CD4-positive, alpha-beta T cell treated with Interleukin-17A for 4 hours (primary cell): ENCODE data around the gene ACVR1B.
"Not testable (repeated sequence)": the region's sequence is repeated elsewhere in the genome, so short reads cannot be mapped to it uniquely, and the experiment has no call there.

Source experiments
- DNase-seq: peaks from one replicate; pipeline ENCODE4 v3.0.0-alpha.2; 2020; ENCODE audit warnings: mixed read lengths

Gene ACVR1B

GRCh38 chr12:51971679-51972421 is 20.4 kb downstream of the ACVR1B start:
- no peak for DNase-seq

DNA sequence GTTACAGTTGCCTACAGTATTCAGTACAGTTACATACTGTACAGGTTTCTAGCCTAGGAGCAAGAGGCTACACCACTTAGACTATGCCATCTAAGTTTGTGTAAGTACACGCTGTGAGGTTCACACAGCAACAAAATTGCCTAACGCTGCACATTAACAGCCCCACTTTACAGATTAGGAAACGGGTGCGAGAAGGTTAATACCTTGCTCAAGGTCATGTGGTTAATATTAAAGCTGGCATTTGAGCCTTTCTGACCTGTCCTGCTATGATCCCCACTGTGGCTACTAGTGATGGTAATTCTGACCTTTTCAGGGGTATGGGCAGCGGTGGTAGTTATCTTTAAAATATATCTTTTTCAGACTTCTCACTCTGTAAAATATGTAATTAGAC is 20.9 kb downstream of the ACVR1B start:
- no peak for DNase-seq

- DNase-seq: peak; percentile 66
These were observed 21.4 kb downstream of the ACVR1B start for GRCh38 chr12:51972849-51973273.

GRCh38 chr12:51973560-51973959 is 22.1 kb downstream of the ACVR1B start:
- no peak for DNase-seq

DNA sequence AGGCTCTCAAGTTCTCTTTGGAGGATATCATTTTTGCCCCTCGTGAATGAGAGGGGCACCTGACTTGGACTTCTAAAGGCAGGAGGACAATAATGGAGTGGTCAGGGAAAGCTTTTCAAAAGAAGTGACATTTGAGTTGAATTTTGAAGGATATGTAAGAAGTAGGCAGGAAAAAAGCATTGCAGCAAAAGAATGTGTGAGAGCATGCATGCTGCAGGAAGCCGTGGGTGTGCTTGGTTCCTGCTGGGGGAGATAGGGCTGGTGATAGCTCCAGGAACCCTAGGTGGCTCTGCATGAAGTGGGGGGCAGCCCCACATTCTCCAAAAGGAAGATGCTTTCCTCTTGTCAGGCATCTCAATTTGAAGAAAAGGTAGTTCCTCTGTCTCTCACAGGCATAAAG is 23.1 kb downstream of the ACVR1B start:
- peak; percentile 42 for DNase-seq

- no peak for DNase-seq
These were observed 23.7 kb downstream of the ACVR1B start for GRCh38 chr12:51975196-51975595.

DNA sequence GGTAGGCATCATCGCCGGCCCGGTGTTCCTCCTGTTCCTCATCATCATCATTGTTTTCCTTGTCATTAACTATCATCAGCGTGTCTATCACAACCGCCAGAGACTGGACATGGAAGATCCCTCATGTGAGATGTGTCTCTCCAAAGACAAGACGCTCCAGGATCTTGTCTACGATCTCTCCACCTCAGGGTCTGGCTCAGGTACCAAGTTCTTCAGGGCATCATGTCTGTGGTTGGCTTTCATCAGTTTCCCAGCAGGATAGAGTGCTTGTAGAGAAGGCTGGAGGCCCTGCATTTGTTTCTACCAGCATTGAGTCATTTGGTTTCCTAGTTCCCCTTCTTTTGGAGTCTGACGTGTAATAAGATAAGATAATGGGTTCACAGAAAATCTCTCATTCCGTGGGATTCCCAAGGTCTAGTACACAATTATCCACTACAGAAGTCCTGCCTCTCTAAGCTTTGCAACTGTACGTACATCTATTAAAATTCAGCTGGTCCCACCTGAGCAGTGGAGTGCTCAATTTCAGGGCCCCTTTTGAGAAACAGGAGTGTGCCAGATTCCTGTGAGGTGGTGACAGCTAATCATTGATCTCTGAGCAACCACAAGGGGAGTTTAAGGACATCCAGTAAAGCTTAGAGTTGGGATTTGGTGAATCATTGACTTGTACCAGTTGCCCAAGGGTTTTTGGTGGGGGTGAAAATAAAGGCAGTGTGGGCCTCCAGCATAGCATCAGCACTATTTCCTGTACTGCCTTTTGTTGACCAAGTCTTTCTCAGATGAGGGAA is 25.1 kb downstream of the ACVR1B start:
- no peak for DNase-seq

- DNase-seq: no peak
These were observed 25.8 kb downstream of the ACVR1B start for GRCh38 chr12:51977320-51977753.

DNA sequence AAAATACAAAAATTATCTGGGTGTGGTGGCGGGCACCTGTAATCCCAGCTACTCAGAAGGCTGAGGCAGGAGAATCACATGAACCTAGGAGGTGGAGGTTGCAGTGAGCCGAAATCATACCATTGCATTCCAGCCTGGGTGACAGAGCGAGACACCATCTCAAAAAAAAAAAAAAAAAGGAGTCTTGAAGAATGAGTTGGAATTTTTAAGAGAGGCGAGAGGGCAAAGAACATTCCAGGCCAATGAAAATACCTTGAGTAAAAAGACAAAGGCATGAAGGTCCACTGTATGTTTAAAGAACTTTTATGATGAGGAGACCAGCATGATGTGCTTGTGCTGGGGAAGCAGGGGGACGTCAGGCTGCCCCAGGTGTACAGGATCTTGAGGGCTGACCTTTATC is 27.8 kb downstream of the ACVR1B start:
- DNase-seq: not testable (repeated sequence)

- DNase-seq: peak; percentile 73
These were observed 28.7 kb downstream of the ACVR1B start for GRCh38 chr12:51980051-51980808.

DNA sequence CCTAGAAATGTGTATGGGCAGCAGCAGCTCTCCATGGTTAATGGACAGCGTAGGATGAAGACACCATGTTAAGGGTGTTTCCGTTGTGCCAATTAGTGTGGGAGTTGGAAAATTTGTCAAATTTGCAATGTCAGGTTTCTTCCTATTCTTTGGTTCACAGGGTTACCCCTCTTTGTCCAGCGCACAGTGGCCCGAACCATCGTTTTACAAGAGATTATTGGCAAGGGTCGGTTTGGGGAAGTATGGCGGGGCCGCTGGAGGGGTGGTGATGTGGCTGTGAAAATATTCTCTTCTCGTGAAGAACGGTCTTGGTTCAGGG is 29.3 kb downstream of the ACVR1B start:
- DNase-seq: no peak

- no peak for DNase-seq
These were observed 33.2 kb downstream of the ACVR1B start for GRCh38 chr12:51984657-51985056.

DNA sequence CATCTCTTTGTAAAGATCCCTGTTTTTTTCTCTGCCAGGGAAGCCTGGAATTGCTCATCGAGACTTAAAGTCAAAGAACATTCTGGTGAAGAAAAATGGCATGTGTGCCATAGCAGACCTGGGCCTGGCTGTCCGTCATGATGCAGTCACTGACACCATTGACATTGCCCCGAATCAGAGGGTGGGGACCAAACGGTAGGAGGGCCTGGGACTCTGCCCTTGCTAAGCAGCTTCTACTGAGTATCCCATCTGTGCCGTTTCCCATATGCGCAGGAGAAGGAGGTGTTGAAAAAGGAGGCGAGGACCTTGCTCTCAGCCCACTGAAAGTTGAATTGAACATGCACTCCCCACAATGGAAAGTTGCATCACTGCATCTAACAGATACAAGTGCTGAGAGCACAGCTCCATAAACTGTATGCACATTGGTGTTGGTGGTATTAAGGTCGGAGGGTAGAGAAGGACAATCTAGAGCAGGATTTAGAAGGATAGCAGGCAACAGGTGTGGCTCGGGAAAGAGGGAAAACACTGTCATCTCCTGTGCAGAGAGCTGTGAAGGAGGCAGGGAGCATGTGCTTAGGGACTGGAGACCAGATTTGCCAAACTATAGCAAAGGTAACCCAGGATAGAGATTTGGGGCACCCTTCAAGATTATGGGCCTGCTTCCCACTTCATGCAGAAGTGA is 33.8 kb downstream of the ACVR1B start:
- DNase-seq: no peak

GRCh38 chr12:51986834-51987233 is 35.3 kb downstream of the ACVR1B start:
- no peak for DNase-seq

- no peak for DNase-seq
These were observed 40.7 kb downstream of the ACVR1B start for GRCh38 chr12:51992246-51992645.

DNA sequence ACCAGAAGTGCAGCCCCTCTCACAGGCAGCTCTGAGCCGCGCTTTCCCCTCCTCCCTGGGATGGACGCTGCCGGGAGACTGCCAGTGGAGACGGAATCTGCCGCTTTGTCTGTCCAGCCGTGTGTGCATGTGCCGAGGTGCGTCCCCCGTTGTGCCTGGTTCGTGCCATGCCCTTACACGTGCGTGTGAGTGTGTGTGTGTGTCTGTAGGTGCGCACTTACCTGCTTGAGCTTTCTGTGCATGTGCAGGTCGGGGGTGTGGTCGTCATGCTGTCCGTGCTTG is 43.0 kb downstream of the ACVR1B start:
- no peak for DNase-seq

- DNase-seq: no peak
These were observed 43.5 kb downstream of the ACVR1B start for GRCh38 chr12:51994959-51995358.

DNA sequence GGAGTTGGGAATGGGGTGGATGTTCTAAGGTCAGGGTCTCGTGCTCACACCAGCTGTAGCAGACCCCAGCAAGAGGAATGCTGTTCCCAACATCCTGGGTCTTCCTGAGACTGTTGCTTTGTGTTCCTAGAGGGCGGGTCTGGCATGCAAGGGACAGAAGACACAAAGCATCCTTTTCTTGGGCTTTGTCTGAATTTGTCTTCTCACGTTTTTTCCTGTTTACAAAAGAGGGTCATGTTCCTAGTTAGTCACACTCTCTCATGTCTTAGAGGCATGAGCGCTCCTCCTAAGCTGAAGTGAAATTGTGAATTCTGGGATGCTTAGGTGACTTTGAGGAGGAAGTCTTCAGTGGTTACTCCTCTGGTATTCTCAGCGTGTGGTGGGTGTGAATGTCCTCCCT is 45.6 kb downstream of the ACVR1B start:
- no peak for DNase-seq

DNA sequence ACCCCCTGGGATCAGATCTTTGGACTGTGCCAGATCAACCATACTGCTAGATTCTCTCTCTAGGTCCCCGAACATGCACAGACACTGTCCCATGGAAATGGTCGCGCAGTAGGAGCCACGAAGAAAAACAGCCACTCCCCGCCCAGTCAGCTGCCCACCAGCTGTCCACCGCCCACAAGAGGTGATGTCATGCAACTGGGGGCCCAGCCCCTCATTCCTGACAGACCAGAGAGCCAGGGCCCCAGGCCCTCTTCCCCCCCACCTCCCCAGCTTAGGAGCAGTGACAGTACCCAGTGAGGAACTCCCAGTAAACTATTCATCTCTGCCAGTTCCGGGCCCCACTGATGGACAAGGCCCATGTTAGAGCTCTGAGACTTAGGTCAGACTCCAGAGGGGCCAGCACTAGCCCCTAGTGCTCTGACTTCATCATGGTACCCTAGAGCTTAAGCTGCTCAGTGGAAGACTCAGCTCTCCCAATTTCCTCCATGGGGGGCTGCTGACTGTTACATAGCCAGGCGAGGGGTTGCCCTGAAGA is 51.6 kb downstream of the ACVR1B start:
- DNase-seq: no peak

GRCh38 chr12:52003591-52003990 is 52.1 kb downstream of the ACVR1B start:
- no peak for DNase-seq

DNA sequence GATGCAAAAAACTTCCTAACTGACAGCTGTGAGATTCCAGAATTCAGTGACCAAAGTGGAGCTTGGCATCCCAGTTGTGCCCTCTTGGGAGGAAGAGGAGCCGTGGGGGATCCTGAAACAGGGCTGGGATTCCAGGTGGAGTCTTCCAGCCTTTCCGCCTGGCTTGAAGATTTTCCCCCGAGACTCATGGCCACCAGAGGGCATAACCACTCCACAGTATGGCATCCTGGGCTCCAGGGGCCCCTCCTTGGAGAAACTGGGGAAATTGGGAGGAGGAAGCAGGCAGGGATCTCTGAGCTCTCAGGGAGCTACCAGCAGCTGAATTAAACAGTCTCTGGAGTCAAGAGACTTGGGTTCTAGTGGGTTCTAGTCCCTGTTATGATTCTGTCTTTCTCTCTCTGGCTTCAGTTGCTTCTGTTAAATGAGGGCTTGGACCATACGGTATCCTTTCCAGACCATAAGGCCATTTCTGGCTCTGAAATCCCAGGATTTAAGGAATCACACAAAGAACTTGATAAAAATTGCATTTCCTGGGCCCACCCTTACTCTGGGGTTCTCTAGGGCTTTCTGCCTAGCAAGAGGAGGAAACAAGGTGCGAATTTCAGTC is 52.6 kb downstream of the ACVR1B start:
- DNase-seq: peak; percentile 52

DNA sequence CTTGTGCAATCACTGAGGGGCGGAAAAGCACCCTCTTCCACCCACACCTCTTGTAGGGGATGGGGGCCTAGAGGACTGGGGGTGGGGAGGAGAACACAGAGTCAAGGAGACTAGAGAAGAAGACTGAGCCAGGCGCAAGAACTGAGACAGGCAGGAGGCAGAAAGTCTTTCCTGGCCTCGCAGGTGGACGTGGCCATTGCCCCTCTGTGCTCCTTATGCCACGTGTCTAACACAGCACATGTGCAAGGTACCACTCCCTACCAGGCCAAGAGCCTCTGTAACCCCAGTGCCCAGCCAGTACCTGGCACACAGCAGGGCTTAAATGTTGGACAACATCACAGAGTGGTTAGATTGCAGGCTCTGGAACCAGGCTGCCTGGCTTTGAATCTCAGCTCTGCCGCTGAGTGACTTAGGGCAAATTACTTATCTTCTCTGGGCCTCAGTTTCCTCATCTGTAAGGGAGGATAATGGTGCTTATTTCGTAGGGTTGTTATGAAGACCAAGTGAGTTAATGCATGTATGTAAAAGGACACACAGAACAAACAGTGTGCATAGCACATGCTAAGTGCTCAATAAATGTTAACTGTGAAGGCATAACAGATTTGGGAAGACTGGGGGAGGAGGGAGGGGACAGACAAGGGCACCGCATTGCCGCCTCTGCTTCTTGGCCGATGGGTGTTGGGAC is 53.9 kb downstream of the ACVR1B start:
- no peak for DNase-seq
